Nucleus accumbens (tissue), 56 donors: ENCODE measurements around the gene MCTP2.

Experiments
- DNase-seq, 56 donors: peaks; one replicate each; lab custom pipeline; 2025; lab: John Stamatoyannopoulos, UW

MCTP2 gene

DNA sequence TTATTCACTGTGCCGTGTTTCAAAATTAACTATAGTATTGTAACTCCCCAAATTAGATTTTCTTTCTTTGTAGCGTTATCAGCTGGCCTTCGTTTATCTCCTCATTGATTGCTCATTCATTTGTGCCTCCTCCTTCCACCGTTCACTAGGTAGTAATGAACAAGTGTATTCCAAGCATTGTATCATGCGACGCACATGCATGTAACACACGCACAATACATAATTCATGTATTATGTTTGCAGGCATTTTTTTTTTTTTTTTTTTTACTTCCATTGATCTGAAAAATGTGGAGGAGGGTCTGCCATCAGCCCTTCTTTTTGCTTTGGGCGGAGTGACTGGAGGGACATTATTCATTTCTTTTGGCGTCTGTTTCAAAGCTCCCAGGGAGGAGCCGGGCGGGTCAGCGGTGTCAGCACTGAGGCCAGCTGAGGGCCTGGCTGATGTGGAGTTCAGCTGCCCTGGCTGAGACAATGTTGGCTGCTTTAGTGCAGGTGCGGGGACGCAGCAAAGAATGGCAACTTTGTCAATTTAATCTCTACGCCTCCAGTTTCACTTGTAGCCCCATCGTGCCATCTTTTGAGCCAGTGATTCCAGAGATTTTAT lies 107.0 kb downstream of the MCTP2 start:
- no peak for DNase-seq

DNA sequence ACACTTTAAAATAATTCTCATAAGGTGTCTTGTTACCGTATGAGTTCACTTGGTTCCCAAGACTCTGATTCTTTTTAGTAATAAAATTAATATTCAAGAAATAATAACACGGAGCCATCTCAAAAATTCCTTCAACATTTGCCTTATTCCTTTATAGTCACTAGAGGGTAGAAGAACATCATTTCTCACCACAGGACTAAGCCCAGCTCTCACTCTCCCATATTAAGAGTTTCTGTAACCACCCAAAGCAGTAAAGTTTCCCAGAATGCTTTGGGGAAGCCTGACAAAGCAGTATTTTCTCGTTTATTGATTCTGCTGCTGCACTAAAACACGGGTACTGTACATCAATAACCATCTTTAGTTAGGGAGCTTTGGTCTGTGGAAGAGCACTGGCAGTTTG lies 114.9 kb downstream of the MCTP2 start:
- DNase-seq: no peak

DNA sequence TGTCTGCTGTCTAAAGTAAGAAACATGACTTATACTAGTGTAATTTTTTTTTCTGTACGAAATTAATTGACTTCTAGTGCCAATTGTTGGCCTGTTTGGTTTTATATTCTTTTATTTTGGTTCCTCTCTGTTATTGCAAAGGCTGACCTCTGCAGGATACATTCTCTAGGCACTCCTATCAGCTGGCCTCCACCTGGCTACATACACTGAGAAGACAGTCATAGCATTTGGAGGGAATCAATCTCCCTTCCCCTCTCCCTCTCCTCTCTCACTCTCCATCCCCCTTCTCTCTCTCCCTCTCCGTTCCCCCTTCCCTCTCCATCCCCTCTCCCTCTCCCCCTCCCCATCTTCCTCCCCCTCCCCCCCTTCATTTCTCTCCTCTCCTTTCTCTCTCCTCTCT lies 116.7 kb downstream of the MCTP2 start:
- no peak for DNase-seq

DNA sequence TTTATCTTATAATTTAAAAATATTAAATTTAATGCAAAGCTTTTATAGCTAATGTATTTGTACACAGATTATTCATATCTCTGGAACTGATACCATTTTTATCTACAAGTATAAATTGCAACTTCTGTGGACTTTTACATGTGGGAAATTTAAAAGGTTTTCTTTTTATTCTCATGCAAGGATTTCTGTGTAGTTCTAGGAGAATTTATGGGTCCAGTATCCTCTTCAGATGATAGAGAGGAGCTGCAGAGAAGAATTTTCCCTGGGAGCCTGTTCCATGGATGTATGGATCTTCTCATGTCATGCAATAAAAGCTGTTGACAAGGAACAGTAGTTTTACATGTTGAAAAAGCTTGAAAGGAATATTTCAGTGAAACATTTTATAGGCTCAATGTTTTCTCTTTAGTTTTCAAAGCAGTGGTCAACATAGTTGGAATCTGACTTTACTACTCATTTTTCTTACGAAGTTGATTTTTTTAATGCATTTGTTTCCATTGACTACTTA lies 119.7 kb downstream of the MCTP2 start:
- no peak for DNase-seq

DNA sequence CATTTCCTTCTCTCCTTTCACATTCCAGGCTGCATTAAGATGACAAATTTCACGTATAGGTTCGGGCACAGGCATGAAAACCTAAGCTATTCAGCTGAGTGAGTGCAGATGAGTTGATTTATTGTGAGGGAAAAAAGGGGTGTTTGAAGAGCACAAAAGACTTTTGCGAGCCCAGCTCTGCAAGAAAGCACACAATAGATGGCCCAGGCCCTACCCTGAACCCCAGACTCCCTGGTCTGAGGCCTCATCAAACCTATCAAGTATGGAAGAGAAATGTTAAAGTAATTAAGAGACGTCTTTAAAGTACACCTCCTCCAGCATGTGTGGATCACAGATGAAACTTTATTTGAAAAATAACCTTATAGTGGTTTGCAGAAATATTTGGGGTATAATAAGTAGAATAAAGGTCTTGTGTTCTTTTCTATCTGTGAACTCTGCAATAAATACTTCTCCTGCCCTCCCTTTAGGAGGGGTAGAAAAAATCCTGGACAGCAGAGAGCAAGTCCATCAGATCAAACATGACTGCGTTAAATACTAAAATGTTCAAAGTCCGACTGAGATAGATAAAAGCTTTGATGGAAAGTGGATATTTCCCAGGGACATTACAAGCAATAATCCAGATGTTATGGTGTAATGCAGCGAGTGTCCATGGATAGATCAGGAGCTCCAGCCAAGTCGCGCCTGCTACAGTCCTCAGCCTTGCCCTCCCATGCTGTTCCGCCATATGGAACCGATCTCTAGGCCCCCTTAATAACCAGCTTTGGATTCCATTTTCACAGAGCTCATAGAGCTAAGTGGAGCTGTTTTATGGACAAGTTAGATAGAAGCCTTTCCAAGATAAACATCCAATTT lies 121.5 kb downstream of the MCTP2 start:
- no peak for DNase-seq

DNA sequence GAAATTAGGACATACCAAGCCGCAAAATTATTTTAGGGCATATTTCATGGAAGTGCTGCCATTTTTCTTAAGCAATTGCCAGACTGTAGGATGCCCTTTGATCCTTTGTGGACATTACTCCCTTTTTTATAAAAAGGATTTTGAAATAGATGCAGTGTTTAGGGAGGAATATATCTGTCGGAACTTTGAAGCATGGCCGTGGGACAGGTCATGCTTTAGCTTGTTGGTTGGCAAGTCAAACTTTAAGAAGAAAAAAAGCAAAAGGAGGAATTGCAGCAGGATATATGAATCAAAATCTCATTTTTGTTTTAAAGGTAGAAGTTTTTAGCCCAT lies 122.1 kb downstream of the MCTP2 start:
- DNase-seq: no peak

DNA sequence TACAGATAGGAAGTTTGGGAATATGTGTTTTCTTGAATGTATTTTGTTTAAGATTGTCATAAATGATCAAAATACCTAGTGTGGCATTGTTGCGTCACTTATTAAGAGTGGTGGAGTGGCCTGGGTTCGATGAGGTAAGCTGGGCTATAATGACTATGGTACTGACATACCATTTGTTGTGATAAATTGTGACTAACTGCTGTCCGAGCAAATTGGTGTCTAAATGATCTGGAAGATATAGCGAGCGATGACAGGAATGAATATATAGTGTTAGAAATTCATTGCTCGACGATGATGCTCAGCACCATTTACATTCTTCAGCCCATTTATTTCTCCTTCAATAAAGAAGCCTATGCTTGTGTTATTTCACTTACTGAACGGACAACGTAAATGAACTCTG lies 123.3 kb downstream of the MCTP2 start:
- no peak for DNase-seq

DNA sequence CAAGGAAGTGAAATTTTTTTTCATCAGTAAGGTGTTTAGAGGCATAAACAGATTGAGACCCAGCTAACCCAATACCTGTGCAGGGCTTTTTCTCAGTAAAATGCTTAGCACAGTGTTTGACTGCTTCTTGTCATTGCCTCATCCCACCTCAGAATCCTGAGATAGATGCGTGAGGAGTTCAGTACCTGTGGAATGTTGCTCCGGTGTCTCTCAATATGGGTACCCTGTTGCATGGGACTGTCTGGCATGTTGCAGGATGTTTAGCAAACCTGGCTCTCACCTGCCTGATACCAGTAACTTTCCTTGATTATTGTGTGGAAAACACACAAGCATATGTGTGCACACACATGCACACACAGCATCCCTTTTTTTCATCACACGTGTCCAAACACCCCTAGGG lies 128.4 kb downstream of the MCTP2 start:
- no peak for DNase-seq

DNA sequence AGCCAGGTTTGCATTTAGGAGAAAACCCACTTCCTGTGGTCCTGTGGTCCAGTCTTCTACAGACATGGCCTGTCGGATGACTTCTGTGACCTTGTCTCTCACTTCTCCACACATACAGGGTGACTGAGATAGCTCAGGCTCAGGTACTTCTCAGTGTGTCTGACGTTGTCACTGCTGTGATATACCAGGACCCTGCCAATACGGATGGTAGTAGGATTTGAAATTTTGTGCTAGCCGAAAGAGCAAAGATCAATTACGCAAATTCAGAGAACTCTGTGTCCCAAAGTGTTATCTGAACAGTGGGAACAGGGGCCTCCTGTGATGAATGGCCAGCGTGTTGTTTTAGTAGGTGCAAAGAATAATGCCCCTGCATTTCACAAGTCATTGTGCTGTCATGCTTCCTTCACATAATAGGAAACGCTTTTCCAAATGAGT lies 128.9 kb downstream of the MCTP2 start:
- no peak for DNase-seq

DNA sequence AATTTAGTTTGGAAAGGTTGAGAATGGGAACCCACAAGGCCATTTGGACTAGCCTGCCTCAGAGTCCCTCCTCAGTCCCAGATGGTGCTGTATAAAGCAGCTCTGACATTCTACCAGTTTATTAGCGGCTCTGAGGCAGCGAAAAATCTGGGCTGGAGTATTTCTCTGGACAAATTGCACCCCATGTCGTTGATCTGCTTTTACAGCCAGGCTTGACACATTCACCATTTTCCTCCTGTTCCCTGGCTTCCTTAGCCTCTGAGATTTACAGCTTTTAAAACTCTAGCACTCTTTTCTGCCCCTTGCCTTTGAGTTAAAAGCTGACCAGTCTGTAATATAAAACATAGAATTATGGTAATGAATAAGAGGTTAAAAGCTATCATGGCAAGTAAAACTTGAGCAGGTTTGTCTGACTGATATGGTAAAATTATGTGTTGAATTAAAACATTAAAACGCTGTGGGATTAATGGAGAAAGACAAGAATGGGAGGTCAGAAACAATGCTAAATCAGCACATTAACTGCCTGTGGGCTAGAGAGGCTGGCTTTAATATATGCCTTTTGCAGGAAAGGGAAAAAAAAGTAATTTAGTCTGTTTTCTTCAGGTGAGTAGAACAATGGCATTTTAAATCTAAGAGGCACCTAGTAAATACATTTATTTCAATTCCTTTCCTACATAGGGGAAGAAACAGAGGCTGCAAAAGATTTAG lies 131.2 kb downstream of the MCTP2 start:
- DNase-seq: no peak

DNA sequence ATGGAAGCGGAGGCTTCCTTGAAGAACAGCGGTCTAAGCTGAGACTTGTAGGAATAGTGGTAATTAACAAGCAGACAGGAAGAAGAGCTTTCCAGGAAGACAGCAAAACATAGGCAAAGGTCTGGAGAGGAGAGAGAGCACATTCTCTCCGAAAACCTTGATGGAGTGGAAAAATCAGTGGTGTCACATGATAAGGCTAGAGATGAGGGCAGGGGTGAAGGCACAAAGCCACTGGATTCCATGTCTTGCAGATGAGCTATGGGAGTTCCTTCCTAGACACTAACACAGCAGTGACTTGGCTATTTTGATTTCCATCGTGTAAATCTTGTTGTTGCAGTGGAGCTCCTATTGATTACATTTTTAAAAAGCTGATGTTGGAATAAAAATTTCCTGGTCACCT lies 132.0 kb downstream of the MCTP2 start:
- DNase-seq: no peak

DNA sequence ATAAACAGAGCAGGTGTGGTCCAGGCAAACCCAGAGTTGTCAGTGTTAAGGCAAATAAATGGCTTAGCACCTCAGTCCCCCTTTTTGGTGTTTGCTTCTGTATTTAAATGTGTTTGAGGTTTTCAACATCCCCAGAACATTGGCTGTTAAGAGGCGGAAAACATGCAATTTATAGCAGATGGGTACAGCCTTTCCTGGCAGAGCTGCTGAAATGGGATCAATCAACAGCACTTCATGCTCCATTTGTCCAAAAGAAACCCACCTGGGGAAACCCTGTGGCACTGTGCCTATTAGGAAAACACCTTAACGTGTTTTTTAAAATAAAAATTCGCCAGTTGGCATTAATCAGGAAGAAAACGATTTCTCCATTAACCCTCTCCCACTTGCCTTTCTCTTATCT lies 135.4 kb downstream of the MCTP2 start:
- DNase-seq: no peak

DNA sequence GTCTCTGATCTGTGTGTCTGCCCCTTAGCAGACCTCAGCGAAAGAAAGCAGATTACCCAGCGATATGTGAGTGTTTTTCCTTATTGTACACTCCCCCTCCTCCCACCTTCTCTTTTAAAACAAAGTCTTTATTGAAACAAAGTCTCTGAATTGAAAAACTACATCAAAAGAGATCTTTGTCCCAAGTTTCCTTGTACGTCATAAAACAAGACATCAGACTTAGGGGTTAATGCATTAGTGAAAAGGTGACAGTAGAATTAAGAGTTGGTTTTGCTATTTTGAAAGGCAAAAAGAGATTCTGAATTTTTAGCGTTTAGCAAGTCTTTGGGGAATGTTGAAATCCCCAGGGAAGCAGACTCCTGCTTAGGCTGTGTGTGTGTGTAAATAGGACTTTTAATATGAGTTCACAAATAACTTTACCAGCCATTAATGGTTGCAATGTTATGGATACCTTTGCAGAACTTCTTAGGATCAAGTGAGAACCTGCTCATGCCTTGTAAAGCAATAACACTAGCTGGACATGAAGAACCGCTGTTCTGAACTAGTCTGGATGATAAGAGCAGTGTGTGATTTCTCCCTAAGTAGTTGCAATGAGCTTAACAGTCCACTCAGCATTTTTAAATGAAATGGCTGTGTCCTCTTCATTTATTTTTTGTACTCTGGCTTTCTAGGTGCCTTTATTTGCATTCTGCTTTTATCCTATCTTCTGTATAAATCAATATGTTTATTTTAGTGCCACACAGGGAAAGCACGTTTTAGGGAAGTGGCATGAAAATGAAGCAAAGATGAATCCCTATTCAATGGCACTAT lies 136.6 kb downstream of the MCTP2 start:
- no peak for DNase-seq

DNA sequence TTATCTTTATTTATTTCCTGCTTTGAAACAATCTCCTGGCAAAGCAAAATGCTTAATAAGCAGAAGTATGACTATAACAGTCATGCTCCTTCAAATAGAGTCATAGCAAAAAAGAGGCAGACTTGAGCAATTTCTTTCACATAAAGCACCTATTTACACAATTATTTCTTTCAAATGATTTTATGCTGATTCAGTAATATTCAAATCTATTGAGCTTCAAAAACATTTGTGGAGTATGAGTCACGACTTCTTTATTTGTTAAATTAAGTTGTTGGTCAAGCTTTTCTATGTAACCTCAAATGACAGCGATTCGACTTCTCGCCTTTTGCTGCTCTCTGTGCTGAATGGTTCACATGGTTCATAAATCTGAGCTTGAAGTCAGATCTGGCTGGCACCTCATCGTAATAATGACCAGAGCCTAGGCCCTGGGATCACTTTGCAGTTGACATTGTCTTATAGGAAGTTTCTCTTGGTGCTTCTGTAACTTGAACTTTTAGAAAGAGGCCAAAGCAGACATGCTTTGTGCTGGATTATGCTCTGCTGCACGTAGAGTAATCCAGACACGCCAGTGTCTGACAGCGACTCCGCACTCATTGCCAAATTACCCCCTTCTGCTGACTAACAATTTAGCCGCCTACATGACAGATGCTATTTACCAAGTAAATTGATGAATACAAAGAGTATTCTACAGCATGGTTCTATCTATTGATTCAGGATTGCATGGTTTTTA lies 139.0 kb downstream of the MCTP2 start:
- DNase-seq: no peak

DNA sequence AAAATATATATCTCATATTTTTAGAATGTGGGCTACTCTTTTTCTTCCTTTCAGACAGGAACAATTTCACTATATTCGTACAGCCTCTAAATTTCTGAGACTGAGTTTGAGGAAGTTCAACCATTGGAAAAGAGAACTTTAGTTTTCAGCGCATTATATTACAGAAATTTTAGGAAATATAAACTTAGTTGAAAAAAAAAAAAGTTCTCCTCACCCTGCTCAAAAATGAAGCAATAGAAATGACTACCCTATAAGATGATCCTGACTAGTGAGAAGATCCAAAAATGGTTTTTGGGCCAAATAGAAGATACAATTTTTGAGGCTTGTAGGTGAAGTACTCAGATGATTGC lies 139.6 kb downstream of the MCTP2 start:
- no peak for DNase-seq

DNA sequence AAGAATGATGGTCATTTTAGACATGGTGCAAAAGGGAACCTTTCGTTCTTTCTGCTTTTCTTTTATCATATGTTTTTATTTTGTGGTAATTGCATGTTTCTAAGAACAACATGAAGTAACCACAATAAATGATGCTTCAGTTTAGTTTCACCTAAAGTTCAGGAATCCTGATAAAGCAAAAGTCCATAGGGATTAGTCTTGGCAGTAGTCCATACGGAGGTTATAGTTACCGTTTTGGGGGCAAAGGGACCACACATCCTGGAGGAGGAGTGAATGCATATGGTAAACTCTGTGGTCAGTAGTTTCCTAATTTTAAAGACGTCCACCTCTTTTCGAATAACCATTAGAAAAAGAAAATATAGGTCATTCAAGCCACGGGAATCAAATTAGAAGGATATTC lies 141.5 kb downstream of the MCTP2 start:
- DNase-seq: no peak

DNA sequence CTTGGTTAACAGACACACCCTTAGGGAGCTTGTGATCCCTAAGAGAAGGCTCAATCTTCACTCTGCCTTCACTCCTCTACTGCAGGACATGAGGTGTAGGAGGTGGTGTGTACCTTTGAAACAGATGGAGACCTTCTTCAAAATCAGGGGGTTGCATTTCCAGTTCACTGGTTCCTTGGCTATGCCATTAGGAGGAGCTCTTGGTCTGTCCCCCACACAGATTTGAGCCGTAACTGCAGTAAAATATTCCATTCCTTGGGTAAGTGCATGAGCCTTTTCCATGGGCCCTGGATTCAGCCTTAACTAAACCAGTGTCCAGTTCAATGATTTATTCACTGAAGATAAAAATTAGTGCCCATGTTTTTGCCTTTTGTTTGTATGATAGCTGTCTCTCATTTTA lies 144.6 kb downstream of the MCTP2 start:
- DNase-seq: no peak

DNA sequence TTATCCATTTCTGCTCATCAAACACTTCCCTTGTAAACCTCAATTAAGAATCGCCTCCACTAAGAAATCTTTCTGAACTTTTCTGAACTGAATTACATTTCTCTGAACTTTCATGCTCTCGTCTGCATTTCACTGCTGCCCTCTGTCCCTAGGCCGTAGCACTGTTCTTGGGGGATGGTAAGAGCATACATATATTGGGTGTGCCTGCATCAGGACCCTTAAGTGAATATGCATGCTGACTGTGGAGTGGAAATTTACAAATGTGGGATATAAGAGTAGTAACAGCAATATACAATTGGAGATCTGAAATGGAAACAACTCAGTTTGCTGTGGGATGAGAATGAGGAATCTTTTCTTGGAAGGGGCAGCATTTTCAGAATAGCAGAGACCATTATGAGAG lies 148.6 kb downstream of the MCTP2 start:
- no peak for DNase-seq

DNA sequence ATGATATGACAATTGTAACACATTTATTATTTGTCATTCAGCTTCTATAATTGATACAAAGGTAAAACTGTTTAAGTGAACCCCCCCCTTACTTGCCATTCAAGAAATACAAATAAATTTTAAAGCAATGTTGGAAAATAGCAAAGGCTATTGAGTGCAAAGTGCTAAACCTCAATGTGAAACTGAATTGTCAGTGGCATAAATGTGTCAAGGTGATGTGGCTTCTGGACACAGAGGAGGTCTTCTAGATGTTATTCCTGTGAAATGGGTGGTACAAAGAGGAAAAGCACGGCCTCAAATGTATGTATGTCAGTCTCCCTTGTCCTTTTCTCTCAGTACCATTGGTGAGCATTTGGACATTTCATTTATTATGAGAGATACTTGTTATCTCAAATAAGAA lies 149.4 kb downstream of the MCTP2 start:
- DNase-seq: no peak

DNA sequence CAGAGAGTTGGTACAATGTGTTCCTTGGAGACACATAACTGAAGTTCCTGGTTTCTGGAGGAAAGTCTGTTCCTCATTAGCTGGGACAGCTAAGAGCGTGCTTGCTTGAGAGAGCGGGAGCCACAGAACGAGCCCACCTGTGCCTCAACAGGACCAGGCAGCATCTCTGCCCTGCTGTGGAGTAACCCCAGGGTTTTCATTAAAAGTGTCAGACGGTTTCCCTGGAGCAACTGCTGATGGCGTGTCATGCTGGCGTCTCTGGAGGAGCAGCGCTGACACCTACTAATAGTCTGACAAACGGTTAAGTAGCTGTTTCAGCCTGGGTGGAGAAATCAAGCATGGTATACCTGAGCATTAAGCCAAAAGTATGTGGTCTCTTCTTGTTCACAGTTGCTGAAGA lies 150.0 kb downstream of the MCTP2 start:
- DNase-seq: no peak
